ENCODE results near the gene HCN3.

Gene HCN3

DNA sequence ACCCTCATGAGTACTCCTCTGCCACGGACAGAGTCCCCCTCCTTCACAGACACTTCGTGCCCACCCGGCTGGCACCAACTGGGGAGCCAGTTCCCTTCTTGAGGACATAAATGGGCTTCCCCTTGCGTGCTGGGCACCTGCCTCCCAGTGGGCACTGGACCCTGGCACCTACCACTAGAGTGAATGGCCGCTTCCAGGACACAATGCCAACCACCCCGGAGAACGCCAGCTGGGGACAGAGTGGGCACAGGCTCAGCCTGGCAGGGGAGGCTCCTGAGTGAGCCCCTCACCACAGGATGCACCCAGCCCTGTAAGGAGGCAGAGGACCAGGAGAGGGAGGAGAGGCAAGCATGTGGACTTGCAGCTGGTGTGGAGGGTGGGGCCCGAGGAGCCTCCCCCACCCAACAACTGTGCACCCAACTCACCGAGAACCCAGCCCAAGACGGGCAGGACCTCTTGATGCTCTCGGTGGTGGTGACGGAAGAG is 23.0 kb upstream of the HCN3 start:
- TF ChIP-seq, protein P1, sequence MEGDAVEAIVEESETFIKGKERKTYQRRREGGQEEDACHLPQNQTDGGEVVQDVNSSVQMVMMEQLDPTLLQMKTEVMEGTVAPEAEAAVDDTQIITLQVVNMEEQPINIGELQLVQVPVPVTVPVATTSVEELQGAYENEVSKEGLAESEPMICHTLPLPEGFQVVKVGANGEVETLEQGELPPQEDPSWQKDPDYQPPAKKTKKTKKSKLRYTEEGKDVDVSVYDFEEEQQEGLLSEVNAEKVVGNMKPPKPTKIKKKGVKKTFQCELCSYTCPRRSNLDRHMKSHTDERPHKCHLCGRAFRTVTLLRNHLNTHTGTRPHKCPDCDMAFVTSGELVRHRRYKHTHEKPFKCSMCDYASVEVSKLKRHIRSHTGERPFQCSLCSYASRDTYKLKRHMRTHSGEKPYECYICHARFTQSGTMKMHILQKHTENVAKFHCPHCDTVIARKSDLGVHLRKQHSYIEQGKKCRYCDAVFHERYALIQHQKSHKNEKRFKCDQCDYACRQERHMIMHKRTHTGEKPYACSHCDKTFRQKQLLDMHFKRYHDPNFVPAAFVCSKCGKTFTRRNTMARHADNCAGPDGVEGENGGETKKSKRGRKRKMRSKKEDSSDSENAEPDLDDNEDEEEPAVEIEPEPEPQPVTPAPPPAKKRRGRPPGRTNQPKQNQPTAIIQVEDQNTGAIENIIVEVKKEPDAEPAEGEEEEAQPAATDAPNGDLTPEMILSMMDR (IDR thresholded peaks at IDR 0.05), result no peak
- no peaks in the 10 kb centered on the region for H3K9me3 ChIP-seq (ENCODE audit: control insufficient read depth, low read length)
- H3K27me3 ChIP-seq (ENCODE audit: control insufficient read depth, insufficient read depth, low read length), result no peaks in the 10 kb centered on the region
- peak overlapping the region; percentile 93 for H3K27ac ChIP-seq
- H3K4me2 ChIP-seq (ENCODE audit: low read length), result peak overlapping the region; percentile 77
- H3K79me2 ChIP-seq, result no peaks in the 10 kb centered on the region
- H2AFZ ChIP-seq, result peak overlapping the region; percentile 85
- H3K4me3 ChIP-seq (ENCODE audit: low read depth, low read length), result peak overlapping the region; percentile 63
- no peaks in the 10 kb centered on the region for H3K36me3 ChIP-seq (ENCODE audit: control insufficient read depth, insufficient read depth, low read length)
- no peak overlapping the region for H3K9ac ChIP-seq
- peaks cover 4% of the 10 kb centered on the region for H3K4me1 ChIP-seq

DNA sequence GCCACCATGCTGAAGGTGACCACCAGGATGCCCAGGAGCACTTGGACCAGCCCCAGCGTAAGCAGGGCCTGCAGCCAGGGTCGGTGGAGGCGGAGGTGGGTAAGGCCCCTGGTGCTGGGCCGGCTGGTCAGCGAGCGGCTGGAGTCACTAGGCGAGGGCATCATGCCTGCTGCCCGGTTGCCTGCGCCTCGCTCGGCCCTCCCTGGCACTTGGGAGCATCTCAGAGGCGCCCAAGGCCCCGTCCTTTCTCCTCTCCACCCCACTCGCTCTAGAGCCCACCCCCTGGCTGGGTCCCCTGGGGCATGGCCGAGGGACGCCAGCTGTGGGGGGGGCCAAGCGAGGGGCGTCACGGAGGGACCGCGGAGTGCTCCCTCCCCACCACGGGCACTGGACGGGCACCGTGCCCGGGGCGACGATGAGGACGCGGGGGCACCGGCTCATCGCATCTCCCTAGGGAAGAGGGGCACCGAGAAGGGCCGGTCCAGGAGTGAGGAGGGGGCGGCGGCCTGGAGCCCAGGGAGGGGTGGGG is 22.5 kb upstream of the HCN3 start:
- H3K4me2 ChIP-seq (ENCODE audit: low read length), result peak overlapping the region; percentile 77
- H2AFZ ChIP-seq, result peak overlapping the region; percentile 85
- H3K79me2 ChIP-seq, result no peaks in the 10 kb centered on the region
- no peak overlapping the region for H3K9ac ChIP-seq
- H3K4me3 ChIP-seq (ENCODE audit: low read depth, low read length), result peak overlapping the region; percentile 63
- peaks cover 4% of the 10 kb centered on the region for H3K4me1 ChIP-seq
- no peaks in the 10 kb centered on the region for H3K36me3 ChIP-seq (ENCODE audit: control insufficient read depth, insufficient read depth, low read length)
- TF ChIP-seq, protein P1 (IDR thresholded peaks at IDR 0.05), result no peak
- no peaks in the 10 kb centered on the region for H3K27me3 ChIP-seq (ENCODE audit: control insufficient read depth, insufficient read depth, low read length)
- H3K27ac ChIP-seq, result peak overlapping the region; percentile 93
- no peaks in the 10 kb centered on the region for H3K9me3 ChIP-seq (ENCODE audit: control insufficient read depth, low read length)

DNA sequence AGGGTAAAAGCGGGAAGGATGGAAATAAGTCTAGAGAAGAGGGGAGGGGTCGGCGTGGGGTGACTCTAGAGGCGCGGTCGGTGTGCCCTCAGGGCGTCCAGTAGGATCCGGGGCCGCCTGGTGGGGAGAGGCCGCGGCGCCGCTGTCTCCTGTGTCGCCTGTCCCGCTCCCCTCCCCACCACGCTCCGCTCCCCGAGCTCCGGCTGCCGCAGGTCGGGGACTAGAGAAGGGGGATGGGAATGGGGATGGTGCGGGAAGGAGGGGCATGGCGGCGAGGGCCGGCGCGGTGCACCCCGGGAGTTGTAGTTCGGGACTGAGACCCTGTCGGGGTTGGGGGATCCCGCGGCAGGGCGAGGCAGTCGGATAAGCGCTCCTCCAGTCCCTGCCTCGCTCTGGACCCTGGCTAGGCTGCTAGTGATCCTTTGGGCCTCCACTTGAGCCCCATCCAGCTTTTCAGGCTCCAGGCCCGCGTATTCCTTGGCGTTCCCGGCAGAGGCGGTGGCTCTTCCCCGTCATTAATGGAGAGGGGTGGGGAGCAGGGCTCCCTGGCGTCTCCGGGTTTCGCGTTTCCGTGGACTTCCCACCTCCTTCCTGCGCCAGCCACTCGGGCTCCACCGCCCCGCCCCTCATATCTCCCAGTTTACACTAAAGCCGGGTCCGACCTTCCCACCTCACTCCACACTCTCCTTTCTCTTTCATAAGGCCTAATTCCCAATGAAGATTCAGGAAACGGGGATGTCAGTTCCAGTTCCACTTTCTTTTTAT is 21.8 kb upstream of the HCN3 start, which contains the start of gene ENTREP3:
Gene ENTREP3 (minus strand): TSS at position 241 of the 765 bp plus-strand sequence. CDS start 606 bp downstream, outside the sequence.
- Histone ChIP-seq H3K4me2 (ENCODE audit: low read length) (peak within 1 kb of the TSS; percentile 77), H2AFZ (peak within 1 kb of the TSS; percentile 85), H3K36me3 (ENCODE audit: control insufficient read depth, insufficient read depth, low read length) (no peaks in the 10 kb centered on the region), H3K9me3 (ENCODE audit: control insufficient read depth, low read length) (no peaks in the 10 kb centered on the region), H3K79me2 (no peaks in the 10 kb centered on the region), H3K4me3 (ENCODE audit: low read depth, low read length) (peak within 1 kb of the TSS; percentile 63), H3K27ac (peak within 1 kb of the TSS; percentile 93), H3K4me1 (peaks cover 4% of the 10 kb centered on the region), H3K9ac (peak within 1 kb of the TSS; percentile 37), H3K27me3 (ENCODE audit: control insufficient read depth, insufficient read depth, low read length) (no peaks in the 10 kb centered on the region)
- TF ChIP-seq, protein P1 (IDR thresholded peaks at IDR 0.05), result no peak

DNA sequence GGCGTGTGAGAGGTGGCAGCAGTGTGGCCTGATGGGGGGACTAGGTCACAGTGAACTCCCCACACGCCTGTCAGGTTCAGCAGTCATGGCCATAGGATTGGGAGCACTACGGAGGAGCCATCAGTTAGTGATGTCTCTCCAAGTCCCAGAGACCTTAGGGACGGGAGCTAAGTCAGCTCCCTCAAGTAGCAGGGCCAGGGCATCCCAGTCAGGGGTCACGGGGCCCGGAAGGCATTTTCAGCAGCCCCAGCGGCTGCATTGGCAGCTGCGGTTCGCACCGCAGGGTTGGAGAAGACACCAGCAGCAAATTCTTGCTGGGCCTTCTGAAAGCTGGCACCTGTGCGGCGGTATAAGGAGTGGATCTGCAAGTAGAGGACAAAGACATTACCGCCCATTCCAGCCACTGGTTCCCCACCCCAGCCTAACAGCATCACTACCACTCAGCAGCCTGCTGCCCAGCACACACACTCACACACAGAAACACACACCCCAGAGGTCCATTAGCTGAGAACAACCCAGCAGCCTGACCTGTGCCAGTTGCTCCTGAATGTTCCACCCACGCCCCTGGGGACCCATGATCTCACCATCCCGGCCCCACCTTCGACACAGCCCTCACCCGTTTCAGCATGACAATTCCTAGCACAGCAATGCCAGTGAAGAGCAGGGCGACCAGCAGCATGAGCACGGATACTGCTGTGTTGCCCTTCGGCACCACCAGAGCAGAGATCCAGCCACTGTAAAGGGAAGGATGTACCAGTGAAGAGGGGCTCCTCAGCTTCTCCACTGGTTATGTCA is 21.0 kb upstream of the HCN3 start:
- Histone ChIP-seq H3K36me3 (ENCODE audit: control insufficient read depth, insufficient read depth, low read length) (no peaks in the 10 kb centered on the region), H2AFZ (peak overlapping the region; percentile 85), H3K79me2 (no peaks in the 10 kb centered on the region), H3K4me2 (ENCODE audit: low read length) (peak overlapping the region; percentile 77), H3K27ac (peak overlapping the region; percentile 93), H3K4me3 (ENCODE audit: low read depth, low read length) (peak overlapping the region; percentile 63), H3K4me1 (peaks cover 4% of the 10 kb centered on the region), H3K27me3 (ENCODE audit: control insufficient read depth, insufficient read depth, low read length) (no peaks in the 10 kb centered on the region), H3K9me3 (ENCODE audit: control insufficient read depth, low read length) (no peaks in the 10 kb centered on the region), H3K9ac (no peak overlapping the region)
- TF ChIP-seq, protein P1 (IDR thresholded peaks at IDR 0.05), result no peak
